Gastroesophageal sphincter (tissue), 4 donors: ENCODE measurements around the gene NXF1. TPM values are rescaled to one million over a fixed set of nuclear protein-coding genes. Genes with fewer than 3 reads are reported as not detected.
A peak's percentile ranks its signal among the peaks of the same experiment; 100 is the strongest.

Experiments
- ATAC-seq: fragments of 150-250 bp; one replicate; pipeline ENCODE4 v1.9.1; 2016; ENCODE audit warnings: mild to moderate bottlenecking, moderate library complexity
- H3K27ac ChIP-seq, 4 donors: fragments of 200-600 bp; sonication (generic) in 3 of 4; 1 replicate in 3 of 4; 2 replicates in 1 of 4; pipeline ENCODE4 v1.5.1; 2016 to 2019
- H3K27me3 ChIP-seq: fragments of 200-600 bp; sonication (generic); one replicate; pipeline ENCODE4 v1.5.1; 2019
- H3K36me3 ChIP-seq, 2 donors: fragments of 200-600 bp; sonication (generic); one replicate each; pipeline ENCODE4 v1.5.1; 2019; ENCODE audit warnings: control low read depth in 1 of 2
- H3K4me1 ChIP-seq, 3 donors: fragments of 200-600 bp; sonication (generic); 1 replicate in 2 of 3; 2 replicates in 1 of 3; pipeline ENCODE4 v1.5.1; 2016 to 2019; ENCODE audit warnings: control low read depth in 2 of 3
- H3K4me3 ChIP-seq, 2 donors: fragments of 200-600 bp; sonication (generic); one replicate each; pipeline ENCODE4 v1.5.1; 2019; ENCODE audit warnings: mild to moderate bottlenecking in 1 of 2, moderate library complexity in 1 of 2
- H3K9me3 ChIP-seq, 3 donors: fragments of 200-600 bp; sonication (generic); one replicate each; pipeline ENCODE4 v1.5.1; 2017 to 2019; ENCODE audit warnings: control low read depth in 2 of 3
- CTCF ChIP-seq, 4 experiments: fragments of 200-600 bp in 2 of 4; fragments of 450-650 bp in 2 of 4; sonication (generic) in 1 of 4; IDR thresholded peaks; one replicate each; pipeline ENCODE4 v1.5.1; 2017 to 2019; ENCODE audit warnings: antibody characterized with exemption in 4 of 4, mild to moderate bottlenecking in 2 of 4, moderate library complexity in 2 of 4
- EP300 ChIP-seq: sonication (generic); formaldehyde crosslinking; IDR thresholded peaks from one replicate; pipeline ENCODE4 v1.6.1; 2017; ENCODE audit warnings: antibody characterized with exemption, mild to moderate bottlenecking
- POLR2A ChIP-seq, 2 donors: fragments of 450-650 bp; IDR thresholded peaks; one replicate each; pipeline ENCODE4 v1.6.1; 2017; ENCODE audit warnings: antibody characterized with exemption in 2 of 2, mild to moderate bottlenecking in 2 of 2, moderate library complexity in 1 of 2
- POLR2AphosphoS5 ChIP-seq: sonication (generic); formaldehyde crosslinking; IDR thresholded peaks from one replicate; pipeline ENCODE4 v1.6.1; 2017; ENCODE audit warnings: antibody characterized with exemption
- WGBS, 2 donors: methylation state at CpG; one replicate each; pipeline ENCODE4 v1.1.5; 2018; ENCODE audit warnings: low coverage in 1 of 2; 5-methylcytosine and 5-hydroxymethylcytosine counted together
- total RNA-seq, 4 donors: library from RNA; depleted of rRNA; stranded (reverse); fragments of >200 nt; gene quantifications; one replicate each; pipeline ENCODE4 v1.1.0, GENCODE V29; 2016

NXF1 gene
- total RNA-seq, 4 donors from 2014 or later: 33.2 to 72.3 (median 57.2) TPM

- ATAC-seq: no peak
- 63% methylated on average over 2 of the region's 2 CpGs; no CpG with 5 or more reads in 1 of the 2 donors for WGBS, 2 donors
- TF ChIP-seq POLR2AphosphoS5: no peak
- no peak for TF ChIP-seq EP300
- TF ChIP-seq CTCF (IDR thresholded peaks at IDR 0.05): no peak
- TF ChIP-seq POLR2A (IDR thresholded peaks at IDR 0.05): no peak
Measured at GRCh38 chr11:62811659-62812058, 6.4 kb upstream of the NXF1 start.

GRCh38 chr11:62810748-62811147, 5.5 kb upstream of the NXF1 start:
- 11 to 38% methylated on average over 1 of the region's 1 CpG for WGBS, 2 donors
- Histone ChIP-seq H3K27me3 (no peaks in the 10 kb centered on the region), H3K27ac (no peak overlapping the region), H3K4me1 (peaks cover 0 to 12% (median 6%) of the 10 kb centered on the region in 3 donors), H3K4me3 (no peak overlapping the region), H3K36me3 (peaks cover 0 to 33% of the 10 kb centered on the region in 2 donors), H3K9me3 (no peaks in the 10 kb centered on the region)
- TF ChIP-seq CTCF (IDR thresholded peaks at IDR 0.05) (no peak), EP300 (no peak)
- no peak for ATAC-seq

More at GRCh38 chr11:62811659-62812058, 6.4 kb upstream of the NXF1 start:
- Histone ChIP-seq H3K27ac (no peak overlapping the region), H3K27me3 (no peaks in the 10 kb centered on the region), H3K4me3 (no peak overlapping the region), H3K4me1 (peaks cover 0 to 3% (median 0%) of the 10 kb centered on the region in 3 donors), H3K36me3 (peaks cover 0 to 40% of the 10 kb centered on the region in 2 donors), H3K9me3 (no peaks in the 10 kb centered on the region)

DNA sequence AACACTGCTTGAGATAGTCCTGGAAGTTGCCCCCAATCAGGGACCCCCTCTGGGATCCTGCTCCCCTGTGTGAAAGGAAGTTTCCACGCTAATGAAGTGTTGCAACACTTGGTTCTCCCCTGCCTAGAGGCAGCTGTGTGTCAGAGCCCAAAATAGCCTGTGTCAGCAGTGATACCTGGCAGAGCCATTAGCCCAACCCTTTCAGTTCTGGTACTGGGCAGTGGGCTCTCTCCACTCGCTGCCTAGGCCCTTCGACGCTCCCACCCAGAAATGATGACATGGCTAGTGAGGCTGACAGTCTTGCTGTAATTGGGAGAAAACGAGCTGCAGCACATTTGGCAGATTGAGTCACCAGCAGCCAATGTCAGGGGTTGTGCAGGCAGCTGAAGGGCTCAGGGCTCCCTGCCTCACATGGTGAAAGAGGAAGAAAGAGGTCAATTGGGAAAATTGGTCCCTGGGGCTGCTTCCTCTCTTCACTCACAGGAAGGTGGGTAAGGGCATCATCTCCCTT, 1.4 kb upstream of the NXF1 start:
- Histone ChIP-seq H3K36me3 (peaks cover 0 to 31% of the 10 kb centered on the region in 2 donors), H3K27me3 (no peaks in the 10 kb centered on the region), H3K4me3 (no peak overlapping the region), H3K27ac (peak overlapping the region; percentile 34 to 98 (median 96)), H3K9me3 (no peaks in the 10 kb centered on the region), H3K4me1 (peaks cover 0 to 43% (median 13%) of the 10 kb centered on the region in 3 donors)
- 57% methylated on average over 1 of the region's 5 CpGs; no CpG with 5 or more reads in 1 of the 2 donors for WGBS, 2 donors
- ATAC-seq: peak; percentile 21
- no peak for TF ChIP-seq CTCF (IDR thresholded peaks at IDR 0.05)
- no peak for TF ChIP-seq POLR2A (IDR thresholded peaks at IDR 0.05)
- no peak for TF ChIP-seq POLR2AphosphoS5

DNA sequence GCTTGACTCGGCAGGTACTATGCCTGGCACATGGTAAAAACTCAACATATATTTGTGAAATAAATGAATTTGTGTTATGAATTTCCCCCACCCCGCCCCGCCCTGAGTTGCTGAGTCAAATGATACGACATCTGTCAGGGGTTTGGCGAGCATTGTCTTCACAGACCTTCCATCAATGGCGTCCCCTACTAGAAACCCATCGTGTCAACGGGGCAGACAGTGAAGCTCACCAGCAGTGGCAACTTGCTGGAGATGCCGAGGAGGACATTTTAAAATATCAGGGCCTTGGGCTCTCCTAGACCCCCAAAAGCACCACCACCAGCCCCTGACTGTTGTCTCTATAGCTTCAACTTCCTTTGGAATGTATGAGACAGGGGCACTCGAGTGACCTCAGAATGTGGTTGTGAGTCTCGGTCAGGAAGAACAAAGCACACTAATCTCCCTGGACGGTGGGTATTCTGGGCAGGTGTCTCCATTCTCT, 761 bp upstream of the NXF1 start:
- no peaks in the 10 kb centered on the region for H3K9me3 ChIP-seq
- no peak for ATAC-seq
- H3K27ac ChIP-seq: peak overlapping the region; percentile 34 to 98 (median 96)
- H3K4me1 ChIP-seq: peaks cover 0 to 43% (median 13%) of the 10 kb centered on the region in 3 donors
- H3K4me3 ChIP-seq: peak overlapping the region; percentile 77 to 99
- TF ChIP-seq POLR2AphosphoS5 (no peak), POLR2A (IDR thresholded peaks at IDR 0.05) (no peak), EP300 (no peak), CTCF (IDR thresholded peaks at IDR 0.05) (no peak)
- H3K36me3 ChIP-seq: peaks cover 0 to 38% of the 10 kb centered on the region in 2 donors
- WGBS, 2 donors: 9 to 44% methylated on average over 3 to 9 of the region's 12 CpGs
- H3K27me3 ChIP-seq: no peaks in the 10 kb centered on the region
